ENCODE data around the gene SPSB3.

- TF ChIP-seq RAD21 (IDR thresholded peaks at IDR 0.05; ENCODE audit: low read length), result no peak
- TF ChIP-seq CTCF (conservative IDR thresholded peaks at IDR 0.05; ENCODE audit: low read depth, low read length), result no peak
- TF ChIP-seq POLR2A (IDR thresholded peaks at IDR 0.05; ENCODE audit: low read depth, low read length), result no peak
- TF ChIP-seq USF2 (IDR thresholded peaks at IDR 0.05; ENCODE audit: low read depth, low read length), result no peak
- TF ChIP-seq RCOR1 (IDR thresholded peaks at IDR 0.05; ENCODE audit: insufficient replicate concordance, low read length), result no peak
- no peak for TF ChIP-seq ELK1 (IDR thresholded peaks at IDR 0.05; ENCODE audit: borderline replicate concordance, low read depth, low read length)
- TF ChIP-seq MAFK (IDR thresholded peaks at IDR 0.05; ENCODE audit: low read depth, low read length), result no peak
- no peak for TF ChIP-seq BHLHE40 (IDR thresholded peaks at IDR 0.05; ENCODE audit: low read depth, low read length)
- TF ChIP-seq SMC3 (IDR thresholded peaks at IDR 0.05; ENCODE audit: low read depth, low read length), result no peak
- no peak for TF ChIP-seq MXI1 (IDR thresholded peaks at IDR 0.05; ENCODE audit: borderline replicate concordance, low read depth, low read length)
Measured at GRCh38 chr16:1792836-1793577, 10.6 kb upstream of the SPSB3 start.

Measured in IMR-90 (cell line).